ENCODE data around the gene CELSR2.

CELSR2 gene

GRCh38 chr1:109251277-109252166 lies 2.2 kb downstream of the CELSR2 start:
- DNase-seq (ENCODE audit: low spot score), result no peak

GRCh38 chr1:109252167-109252892 lies 3.0 kb downstream of the CELSR2 start:
- DNase-seq (ENCODE audit: low spot score), result no peak

- DNase-seq (ENCODE audit: low spot score), result no peak
Measured at GRCh38 chr1:109252893-109253802, 3.8 kb downstream of the CELSR2 start.

- DNase-seq (ENCODE audit: low spot score), result no peak
Measured at GRCh38 chr1:109253803-109254620, 4.7 kb downstream of the CELSR2 start.

DNA sequence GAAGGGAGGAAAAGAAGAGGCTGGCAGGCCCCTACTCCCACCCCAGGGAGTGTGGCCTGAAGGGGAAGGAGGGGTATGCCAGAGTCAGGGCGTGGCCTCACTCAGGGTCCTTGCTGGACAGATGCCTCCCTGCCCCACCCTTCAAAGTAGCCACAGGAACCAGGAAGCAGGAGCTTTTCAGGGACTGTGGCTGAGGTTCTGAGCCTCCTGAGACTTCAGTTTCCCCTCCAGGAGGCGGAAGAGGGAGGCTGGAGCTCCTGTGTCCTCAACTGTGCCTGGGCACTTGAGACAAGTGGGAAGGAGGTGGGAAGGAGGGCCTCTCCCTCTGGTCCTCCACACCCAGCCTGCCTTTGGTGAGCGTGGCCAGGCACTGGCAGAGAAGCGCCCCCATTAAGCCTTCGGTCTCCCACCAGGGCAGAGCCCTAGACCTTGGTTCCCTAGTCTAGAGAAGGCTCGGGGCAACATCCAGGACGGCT lies 5.3 kb downstream of the CELSR2 start:
- no peak for DNase-seq (ENCODE audit: low spot score)

- no peak for DNase-seq (ENCODE audit: low spot score)
Measured at GRCh38 chr1:109255097-109255651, 5.8 kb downstream of the CELSR2 start.

- no peak for DNase-seq (ENCODE audit: low spot score)
Measured at GRCh38 chr1:109255678-109256077, 6.3 kb downstream of the CELSR2 start.

DNA sequence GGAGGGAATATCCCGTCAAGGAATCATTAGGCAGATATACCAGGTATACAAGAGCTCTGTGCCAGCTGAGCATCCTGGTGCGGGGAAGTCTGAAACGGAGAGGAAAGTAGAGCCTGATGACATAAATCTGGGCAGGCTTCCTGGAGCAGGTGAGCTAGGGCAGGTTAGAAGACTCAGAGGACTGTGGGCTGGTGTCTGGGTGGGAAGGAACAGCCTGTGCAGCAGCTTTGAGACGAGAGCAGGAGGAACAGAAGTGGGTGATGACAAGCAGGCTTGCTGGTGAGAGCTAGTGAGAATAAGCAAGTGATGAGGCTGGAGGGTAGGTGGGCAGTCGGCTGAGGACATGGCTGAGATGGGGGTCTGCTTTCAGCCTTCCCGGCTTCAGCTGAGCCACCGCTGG lies 6.7 kb downstream of the CELSR2 start:
- no peak for DNase-seq (ENCODE audit: low spot score)

DNA sequence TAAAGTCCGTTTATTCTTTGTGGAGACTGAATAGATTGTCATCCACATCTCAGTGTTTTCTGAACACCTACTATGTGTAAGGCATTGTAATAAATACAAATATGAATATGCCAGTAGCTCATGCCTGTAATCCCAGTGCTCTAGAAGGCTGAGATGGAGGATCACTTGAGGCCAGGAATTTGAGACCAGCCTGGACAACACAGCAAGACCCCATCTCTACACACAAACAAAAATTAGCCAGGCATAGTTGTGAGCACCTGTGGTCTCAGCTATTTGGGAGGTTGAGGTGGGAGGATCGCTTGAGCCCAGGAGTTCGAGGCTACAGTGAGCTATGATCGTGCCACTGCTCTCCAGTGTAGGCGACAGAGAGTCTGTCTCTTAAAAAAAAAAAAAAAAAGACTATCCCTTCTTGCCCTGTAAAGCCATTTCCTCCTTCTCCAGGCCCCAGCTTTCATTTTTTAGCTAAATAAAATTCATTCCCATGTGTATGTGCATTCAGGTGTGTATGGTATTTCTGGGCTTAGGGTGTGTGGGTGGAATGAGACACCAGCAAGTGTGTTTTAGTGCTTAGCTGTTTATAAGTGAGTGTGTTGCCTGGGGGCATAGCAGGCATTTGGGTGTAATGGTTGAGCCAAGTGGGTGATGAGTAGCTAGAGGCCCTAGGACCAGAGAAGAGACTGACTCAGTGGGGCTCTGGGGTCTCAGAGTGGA lies 7.8 kb downstream of the CELSR2 start:
- no peak for DNase-seq (ENCODE audit: low spot score)

DNA sequence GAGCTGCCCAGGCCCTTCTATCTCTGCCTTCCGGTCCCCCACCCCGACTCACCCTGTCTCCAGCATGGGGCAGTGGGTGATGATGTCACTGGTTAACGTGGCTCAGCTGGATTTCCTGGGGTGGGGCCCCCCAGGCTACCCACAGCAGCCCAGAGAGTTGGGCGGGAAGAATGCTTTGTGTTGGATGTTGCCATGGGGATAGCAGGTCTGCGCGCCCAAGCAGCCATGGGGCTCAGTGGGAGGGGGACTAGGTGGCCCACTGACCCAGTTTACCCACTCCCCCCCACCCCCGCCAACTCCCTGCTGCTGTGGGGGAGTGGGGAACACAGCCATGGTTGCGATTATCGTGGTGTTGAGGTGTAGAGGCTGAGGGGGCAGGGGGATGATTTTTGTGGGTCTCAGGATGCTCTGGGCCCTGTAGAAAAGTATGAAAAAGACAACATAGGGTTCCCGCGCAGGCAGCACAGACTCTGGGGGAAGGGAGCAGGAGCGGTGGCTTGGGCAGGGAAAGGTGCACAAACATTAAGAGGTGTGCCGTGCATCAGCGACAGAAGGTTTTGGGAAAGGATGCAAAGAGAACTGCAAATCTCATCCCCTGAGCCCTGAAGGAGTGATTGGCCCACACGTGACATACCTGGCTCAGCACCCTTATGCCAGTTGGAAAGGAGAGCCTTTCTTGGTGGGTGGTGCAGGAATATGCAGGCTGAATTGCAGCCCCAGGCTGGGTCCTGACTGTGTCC lies 8.5 kb downstream of the CELSR2 start:
- DNase-seq (ENCODE audit: low spot score), result no peak

- no peak for DNase-seq (ENCODE audit: low spot score)
Measured at GRCh38 chr1:109258481-109259466, 9.4 kb downstream of the CELSR2 start.

DNA sequence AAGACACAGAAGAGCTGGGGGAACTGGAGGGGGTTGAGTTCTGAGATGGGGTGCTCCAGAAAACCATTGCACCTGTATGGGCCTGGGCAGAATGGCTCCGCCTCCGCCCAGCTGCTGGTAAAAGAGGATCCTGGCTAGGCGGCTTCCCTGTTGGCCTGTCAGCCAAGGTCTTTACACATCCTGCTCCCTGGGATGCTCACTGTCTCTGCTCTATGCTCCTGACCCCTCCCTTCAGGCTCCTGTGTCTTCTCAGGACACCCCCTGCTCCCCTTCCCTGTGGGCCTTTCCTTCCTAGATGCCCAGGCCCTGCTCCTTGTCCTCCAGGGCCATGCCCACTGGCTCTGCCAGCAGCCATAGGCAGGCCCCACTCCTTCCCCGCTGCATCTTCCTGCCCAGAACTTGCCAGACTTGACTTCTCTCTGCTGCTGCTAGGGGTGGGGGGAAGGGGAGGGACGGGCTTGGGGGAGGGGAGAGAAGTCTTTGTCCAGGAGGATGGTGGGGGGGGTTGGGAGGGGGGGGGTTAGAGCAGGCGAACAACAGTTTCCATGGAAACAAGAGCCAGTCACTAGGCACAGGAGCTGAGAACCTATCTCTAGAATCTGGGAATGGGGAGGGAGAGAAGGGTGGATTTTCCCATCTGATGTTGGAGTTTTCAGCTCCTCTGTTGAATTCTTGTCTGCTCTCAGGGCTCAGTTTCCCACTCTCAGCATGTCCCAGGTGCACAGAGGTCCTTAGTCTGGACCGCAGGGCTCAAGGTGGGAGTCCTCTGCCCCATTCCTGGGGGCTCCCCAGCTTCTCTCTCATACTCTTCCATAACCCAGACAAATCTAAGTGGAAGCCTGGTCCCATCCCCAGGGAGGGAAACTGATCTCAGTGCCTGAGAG lies 10.6 kb downstream of the CELSR2 start:
- DNase-seq (ENCODE audit: low spot score), result no peak

GRCh38 chr1:109261006-109261405 lies 11.7 kb downstream of the CELSR2 start:
- no peak for DNase-seq (ENCODE audit: low spot score)

- DNase-seq (ENCODE audit: low spot score), result no peak
Measured at GRCh38 chr1:109261578-109261977, 12.2 kb downstream of the CELSR2 start.

GRCh38 chr1:109262231-109263055 lies 13.1 kb downstream of the CELSR2 start:
- no peak for DNase-seq (ENCODE audit: low spot score)

- no peak for DNase-seq (ENCODE audit: low spot score)
Measured at GRCh38 chr1:109263234-109263596, 13.9 kb downstream of the CELSR2 start.

Measured in left forelimb (tissue), 1 donor.